GM18870 (cell line): ENCODE measurements around the gene DIRAS1.
"Not testable (repeated sequence)": the region's sequence is repeated elsewhere in the genome, so short reads cannot be mapped to it uniquely, and the experiment has no call there.

Experiments used
- ATAC-seq: cut with Tn5 transposase; IDR thresholded peaks from one replicate; pipeline ENCODE4 v1.9.1; 2021; ENCODE audit warnings: moderate library complexity; ENCODE audit not compliant: unreplicated experiment

DIRAS1 gene

DNA sequence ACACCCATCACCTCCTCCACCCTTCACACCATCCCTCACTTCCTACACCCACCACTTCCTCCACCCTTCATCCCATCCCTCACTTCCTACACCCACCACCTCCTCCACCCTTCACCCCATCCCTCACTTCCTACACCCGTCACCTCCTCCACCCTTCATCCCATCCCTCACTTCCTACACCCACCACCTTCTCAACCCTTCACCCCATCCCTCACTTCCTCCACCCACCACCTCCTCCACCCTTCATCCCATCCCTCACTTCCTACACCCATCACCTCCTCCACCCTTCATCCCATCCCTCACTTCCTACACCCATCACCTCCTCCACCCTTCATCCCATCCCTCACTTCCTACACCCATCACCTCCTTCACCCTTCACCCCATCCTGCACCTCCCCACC lies 7.1 kb downstream of the DIRAS1 start:
- ATAC-seq = not testable (repeated sequence)

DNA sequence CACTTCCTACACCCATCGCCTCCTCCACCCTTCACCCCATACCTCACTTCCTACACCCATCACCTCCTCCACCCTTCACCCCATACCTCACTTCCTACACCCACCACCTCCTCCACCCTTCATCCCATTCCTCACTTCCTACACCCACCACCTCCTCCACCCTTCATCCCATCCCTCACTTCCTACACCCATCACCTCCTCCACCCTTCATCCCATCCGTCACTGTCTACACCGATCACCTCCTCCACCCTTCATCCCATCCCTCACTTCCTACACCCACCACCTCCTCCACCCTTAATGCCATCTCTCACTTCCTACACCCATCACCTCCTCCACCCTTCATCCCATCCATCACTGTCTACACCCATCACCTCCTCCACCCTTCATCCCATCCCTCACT lies 8.0 kb downstream of the DIRAS1 start:
- not testable (repeated sequence) for ATAC-seq

DNA sequence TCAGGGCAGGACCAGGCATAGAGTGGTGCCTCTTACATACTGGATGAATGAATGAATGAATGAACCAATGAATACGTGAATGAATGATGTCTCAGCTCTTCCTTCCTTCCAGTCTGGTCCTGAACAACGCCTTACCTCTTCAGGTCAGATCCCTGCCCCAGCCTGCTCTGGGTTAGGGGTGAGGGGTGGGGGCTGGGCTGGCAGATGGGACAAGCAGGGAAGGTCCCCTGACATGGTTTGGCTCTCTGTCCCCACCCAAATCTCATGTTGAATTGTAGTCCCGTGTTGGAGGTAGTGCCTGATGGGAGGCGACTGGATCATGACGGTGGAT lies 9.3 kb downstream of the DIRAS1 start:
- no peak for ATAC-seq

DNA sequence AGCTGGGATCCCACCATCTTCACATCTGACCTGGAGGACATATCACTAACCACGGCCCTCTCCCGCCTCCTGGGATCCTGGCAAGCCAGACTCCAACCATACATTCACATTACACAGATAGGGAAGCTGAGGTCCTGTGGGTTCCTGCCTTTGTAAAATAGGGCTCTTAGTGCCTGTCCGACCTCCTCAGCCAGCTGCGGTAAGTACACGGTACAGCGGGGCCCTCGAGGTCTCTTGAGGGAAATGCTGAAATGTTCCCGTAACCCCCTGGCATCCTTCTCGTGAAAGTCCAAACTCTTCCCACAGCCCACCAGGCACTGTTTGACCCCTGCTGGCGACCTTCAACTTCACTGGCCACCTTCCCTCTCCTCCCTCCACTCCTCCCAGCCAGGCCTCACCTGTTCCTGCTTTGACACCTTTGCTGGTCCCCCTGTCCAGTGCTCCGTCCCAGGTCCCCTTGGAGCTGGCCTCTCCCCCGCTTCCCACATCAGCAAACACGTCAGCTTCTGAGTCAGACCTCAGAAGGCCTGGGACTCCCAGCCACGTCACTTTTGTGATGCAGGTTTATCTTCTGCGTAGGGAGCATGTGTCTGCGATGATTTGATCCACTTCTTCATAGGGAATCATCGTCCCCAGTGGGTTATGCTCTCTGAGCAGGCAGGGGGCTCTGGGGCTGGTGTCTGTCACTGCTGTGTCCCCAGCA lies 9.8 kb downstream of the DIRAS1 start:
- ATAC-seq = no peak

DNA sequence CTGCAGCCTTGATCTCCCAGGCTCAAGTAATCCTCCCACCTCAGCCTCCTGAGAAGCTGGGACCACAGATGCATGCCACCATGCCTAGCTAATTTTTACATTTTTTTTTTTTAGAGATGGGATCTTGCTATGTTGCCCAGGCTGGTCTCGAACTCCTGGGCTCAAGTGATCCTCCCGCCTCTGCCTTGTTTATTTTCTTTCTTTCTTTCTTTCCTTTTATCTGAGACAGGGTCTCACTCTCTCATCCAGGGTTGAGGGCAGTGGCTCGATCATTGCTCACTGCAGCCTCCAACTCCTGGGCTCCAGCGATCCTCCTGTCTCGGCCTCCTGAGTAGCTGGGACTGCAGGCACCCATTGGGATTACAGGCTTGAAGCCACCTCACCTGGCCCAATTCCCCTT lies 14.9 kb downstream of the DIRAS1 start:
- no peak for ATAC-seq

DNA sequence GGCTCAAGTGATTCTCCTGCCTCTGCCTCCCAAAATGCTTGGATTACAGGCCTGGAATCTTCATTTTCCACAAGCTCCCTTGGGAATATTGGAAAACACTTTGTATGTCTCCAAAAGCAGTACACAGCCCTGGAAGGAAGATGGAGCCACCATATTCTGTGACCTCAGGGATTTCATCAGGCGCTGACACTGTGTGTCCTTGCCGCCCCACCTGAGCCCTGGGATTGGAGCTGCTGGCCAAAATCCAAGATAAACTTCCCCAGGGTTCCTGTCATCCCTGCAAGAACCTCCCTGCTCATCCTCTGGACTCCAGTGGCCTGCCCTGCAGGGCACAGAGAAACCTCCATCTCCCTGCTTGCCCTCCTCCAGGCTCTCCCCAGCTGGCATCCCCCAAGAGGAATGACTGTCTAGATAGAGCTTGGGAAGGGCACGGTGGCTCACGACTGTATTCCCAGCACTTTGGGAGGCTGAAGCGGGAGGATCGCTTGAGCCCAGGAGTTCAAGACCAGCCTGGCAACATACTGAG lies 17.4 kb downstream of the DIRAS1 start:
- ATAC-seq = no peak

DNA sequence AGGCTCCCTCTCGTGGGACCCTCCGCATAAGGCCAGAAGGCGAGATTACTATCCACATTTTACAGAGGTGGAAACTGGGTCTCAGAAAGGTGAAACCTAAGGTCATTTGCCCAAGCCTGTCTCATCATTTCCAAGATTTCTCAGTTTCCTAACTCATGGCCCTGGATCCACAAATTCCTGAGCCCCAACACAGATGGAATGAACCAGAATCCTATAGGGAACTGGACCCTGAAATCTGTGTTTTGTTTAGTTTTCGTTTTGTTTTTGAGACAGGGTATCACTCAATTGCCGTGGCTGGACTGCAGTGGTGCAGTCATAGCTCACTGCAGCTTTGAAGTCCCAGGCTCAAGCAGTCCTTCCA lies 18.1 kb downstream of the DIRAS1 start:
- ATAC-seq = no peak

DNA sequence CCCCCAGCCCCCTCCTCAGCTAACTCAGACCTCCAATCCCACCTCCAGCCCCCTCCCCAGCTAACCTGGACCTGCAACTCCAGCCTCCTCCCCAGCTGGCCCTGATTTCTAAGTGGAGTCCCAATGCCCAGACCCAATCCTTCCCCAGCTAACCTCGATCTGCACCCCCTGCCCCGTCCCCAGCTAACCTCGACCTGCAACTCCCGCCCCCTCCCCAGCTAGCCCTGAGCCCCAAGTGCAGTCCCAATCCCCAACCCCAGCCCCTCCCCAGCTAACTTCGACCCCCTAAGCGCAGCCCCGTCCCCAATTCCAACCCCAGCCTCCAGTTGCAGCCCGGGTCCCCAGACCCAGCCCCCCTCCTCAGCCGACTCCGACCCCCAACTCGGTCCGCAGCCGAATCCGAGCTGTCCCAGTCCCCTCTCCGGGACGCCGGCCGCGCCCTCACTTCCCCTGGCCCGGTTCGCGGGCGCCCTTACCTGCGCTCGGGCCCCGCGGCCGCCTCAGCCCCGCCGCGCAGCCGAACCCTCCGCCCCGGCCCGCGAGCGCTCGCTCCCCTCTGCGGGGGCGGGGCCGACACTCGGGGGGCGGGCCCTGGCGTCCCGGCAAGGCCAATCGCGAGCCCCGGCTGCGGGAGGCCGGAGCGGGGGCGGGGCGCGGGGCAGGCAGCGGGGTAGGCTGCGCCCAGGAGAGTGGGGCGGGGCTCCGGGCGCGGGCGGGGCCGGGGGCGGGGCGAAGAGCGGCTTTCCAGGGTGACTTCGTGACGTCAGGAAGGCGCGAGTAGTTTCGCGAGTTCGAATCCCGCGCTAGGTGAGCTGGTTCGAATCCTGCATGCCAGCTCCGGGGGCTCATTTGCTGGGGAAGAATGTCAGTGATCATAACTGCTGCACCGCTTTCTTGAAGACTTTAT lies 18.7 kb downstream of the DIRAS1 start, which contains the start of gene GNG7:
Gene GNG7, minus strand, starts transcription at position 525 of the 907 bp plus-strand sequence. CDS start 182,006 bp downstream, outside the sequence.
- no peak for ATAC-seq

DNA sequence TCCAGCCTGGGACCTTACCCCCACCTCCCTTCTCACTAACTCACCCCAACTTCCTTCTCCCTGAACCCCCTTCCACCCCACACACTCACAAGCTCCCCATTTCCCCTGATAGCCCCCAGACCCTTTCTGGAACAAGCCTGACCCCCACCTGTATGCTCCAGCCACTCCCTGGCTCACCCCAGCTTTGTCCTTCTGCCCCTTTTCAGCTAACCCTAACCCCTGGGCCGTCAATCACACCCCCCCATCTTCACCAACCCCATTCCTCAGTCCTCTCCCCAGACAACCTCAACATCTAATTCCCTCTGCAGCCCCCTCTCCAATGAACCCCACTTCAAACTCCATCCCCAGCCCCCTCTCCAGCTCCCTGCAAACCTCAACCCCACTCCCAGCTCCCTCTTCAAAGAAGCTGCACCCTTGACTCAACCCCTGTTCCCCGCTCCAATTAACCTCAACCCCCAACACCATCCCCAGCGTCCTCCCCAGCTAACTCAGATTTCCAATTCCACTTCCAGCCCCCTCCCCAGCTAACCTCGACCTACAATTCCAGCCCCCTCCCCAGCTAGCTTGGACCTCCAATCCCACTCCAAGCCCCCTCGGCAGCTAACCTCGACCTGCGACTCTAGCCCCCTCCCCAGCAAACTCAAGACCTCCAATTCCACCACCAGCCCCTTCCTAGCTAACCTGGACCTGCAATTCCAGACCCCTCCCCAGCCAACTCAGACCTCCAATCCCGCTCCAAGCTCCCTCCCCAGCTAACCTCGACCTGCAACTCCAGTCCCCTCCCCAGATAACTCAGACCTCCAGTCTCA lies 19.6 kb downstream of the DIRAS1 start:
- no peak for ATAC-seq

DNA sequence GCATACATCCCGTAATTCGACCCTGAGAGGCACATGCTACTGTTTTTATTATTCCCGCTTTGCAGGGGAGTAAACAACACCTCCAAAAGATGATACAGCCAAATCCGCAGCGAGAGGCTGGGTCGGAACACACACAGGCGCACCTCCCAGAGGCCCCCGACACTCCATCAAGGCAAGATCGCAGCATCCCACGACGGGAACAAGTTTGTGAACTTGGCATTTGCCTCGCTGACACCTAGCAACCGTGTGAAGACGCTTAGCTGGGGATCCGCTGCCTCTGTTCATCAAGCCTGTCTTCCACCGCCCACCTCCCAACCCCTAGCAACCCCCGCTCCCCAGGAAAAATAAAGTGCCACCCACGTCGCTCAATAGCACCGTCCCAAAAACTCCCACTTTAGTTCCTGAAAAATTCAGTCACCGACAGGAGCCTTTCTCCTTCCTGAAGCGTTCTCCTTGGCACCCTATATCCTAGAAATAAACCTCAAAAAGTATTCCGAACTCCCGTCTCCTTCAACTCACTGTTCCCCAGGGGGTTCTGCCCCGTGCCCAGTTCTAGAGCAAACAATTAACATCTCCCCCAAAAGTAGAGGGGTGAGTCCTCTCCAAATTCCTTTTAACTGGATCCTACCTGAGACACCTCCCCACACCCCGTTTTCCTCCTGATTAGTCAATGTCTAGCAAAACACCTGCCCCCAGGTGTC lies 20.4 kb downstream of the DIRAS1 start:
- ATAC-seq = no peak

DNA sequence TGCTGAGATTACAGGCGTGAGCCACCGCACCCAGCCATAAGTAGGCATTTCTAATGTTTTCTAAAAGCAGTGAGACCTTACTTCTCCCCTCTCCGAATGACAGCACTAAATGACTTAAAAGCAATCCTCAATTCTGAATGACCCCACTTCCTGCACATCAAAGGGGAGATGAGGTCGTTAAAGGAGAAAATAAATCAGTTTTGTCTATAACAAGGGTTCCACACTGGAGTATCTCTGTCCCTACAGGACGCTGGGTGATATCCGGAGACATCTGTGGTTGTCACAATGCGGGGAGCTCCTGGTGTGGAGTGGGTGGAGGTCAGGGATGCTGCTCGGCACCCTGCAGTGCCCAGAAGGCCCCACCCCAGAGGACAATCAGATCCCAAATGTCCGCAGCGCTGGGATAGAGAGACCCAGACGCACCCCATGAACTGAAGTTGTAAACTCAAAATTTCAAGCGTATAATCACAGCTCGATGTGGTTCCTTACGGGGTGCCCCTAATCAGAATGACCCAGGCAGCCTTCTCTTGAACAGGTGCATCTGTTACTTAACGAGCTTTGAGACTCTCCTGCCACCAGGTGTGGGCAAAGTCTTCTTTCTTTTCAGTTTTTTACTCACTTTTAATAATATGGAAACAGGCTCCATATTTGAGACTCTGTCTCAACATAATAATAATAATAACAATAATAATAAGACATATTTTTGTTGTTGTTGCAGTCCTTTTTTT lies 21.6 kb downstream of the DIRAS1 start:
- ATAC-seq = no peak

DNA sequence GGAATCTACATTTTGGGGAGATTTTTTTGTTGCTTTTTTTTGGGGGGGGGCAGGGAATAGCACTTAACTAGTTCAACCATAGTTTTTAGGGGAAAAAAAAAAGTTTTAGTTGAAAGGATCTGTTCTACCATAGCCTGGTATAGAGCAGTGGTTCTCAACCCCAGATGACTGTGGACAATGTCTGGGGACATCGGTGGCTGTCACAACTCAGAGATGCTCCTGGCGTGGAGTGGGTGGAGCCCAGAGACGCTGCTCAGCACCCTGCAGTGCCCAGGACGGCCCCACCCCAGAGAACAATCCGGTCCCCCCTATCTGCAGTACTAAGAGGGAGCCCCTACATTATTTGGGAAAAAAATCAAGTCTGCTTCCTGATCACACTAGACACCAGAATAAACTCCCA lies 27.0 kb downstream of the DIRAS1 start:
- no peak for ATAC-seq

DNA sequence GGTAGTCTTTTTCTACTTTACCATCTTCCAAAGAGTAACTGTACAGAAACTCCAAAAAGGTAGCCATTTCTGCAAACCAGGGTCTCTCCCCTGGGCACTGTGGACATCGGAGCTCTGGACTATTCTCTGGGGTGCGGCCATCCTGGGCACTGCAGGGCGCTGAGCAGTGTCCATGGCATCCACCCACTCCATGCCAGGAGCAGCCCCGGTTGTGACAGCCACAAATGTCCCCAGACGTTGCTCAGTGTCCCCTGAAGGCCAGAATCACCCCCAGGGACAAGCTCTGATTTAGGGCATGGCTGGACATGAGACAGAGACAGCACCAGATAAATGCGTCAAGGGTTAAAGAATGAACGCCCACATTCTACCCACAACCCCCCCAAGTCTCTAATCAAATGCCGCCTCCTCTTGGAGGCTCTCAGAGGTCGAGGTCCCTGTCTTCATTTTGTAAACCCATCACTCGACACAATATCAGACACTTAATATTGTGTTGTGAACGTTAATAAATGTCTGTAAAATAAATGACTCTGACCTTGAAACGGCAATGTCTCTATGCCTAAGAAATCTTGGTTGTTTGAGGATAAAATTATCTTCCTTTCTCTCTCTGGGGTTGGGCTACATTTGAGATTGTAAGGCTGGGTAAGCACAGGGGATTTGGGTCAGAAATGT lies 27.5 kb downstream of the DIRAS1 start:
- ATAC-seq = no peak

DNA sequence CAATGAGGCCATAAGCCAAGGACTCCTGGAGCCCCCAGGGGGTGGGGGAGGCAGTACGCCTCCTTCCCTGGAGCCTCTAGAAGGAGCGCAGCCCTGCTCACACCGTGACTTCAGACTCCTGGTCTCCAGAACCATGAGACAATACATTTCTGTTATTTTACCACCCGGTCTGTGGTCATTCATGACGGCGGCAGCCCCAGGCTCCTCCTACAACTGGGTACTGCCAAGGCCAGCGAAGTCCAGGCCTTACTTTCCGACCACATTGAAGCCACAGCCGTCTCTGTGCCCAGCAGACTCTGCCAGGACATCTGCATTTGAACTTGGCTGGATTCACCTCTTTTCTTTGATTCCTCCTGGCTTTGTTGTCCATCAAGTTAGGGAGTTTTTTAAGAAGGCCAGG lies 29.2 kb downstream of the DIRAS1 start:
- no peak for ATAC-seq

DNA sequence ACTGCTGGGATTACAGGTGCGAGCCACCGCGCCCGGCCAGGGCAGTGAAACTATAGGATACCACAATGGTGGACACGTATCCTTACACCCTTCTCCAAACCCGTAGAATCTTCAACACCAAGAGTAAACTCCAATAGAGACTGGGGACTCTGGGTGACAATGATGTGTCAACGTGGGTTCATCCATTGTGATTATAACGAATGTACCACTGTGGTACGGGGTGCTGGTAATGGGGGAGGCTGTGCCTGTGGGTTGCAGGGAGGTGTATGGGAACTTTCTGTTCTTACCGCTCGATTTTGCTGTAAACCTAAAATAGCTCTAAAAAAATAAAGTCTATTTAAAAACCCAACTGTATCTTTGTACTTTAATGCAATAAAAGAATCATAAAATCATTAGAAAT lies 30.3 kb downstream of the DIRAS1 start:
- ATAC-seq = no peak

DNA sequence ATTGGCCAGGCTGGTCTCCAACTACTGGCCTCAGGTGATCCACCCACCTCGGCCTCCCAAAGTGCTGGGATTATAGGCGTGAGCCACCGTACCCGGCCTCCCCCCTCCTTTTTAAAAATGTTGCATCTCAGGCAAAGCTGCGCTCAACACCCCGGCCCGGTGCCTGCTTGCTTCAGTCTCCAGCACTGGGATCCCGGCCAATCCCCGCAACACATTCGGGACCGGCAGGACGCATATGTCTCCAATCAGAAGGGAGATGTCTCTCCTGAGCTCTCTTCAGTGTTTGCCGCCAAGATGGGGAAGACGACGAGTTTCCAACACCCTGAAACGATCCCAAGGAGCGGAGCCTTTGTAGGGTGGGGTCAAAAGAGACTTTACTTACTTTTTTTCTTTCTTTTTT lies 34.8 kb downstream of the DIRAS1 start:
- ATAC-seq = no peak

DNA sequence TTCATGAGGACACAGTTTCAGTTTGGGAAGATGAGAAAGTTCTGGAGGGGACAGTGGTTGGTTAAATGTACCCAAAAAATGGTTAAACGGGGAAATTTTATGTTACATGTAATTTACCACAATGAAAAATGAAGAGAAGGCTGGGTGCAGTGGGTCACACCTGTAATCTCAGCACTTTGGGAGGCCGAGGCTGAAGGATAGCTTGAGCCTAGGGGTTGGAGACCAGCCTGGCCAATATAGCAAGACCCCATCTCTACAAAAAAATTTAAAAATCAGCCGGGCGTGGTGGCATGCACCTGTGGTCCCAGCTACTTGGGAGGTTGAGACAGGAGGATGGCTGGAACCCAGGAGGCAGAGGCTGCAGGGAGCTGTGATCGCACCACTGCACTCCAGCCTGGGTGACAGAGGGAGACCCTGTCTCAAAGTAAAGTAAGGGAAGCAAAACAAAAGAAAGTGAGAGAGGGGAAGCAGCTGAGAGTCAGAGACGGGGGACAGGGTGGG lies 35.9 kb downstream of the DIRAS1 start:
- no peak for ATAC-seq

DNA sequence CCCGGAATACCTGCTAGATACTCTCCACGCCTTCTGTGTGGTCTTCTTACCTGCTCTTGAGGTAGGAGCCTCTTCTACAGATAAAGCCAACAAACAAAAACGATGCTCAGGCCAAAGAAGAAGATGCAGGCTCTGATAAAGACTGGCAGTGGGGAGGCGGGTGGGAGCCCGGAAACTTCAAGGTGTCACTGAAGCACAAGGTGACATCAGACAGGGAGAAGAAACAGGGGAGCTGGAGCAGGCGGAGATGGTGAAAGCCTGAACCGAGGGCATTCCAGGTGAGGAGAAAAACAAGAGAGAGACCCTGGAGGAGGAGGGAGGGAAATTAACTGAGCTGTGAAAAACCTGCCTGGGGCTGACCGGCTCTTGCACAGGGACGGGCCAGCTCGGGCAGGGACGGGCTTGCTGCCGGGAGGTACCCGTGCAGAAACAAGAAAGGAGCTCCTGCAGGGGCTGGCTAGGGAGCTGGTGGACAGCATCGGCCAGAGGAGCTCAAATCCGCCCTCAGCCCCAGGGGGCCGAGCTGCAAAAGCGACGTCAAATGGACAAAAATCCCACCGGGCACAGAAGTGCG lies 37.7 kb downstream of the DIRAS1 start:
- ATAC-seq = no peak

DNA sequence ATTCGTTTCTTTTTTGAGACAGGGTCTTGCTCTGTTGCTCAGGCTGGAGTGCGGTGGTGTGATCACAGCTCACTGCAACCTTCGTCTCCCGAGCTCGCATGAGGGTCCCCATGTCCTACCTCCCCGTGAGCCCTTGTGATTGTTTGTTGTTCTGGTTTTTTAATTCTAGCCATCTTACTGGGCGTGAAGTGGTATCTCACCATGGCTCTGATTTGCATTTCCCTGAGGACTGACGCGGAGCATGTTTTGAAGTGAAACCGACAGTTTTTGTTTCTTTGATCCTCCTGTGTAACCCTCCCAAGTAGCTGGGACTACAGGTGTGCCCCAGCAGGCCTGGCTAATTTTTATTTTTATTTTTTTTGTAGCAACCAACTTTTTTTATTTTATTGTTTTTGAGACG lies 40.4 kb downstream of the DIRAS1 start:
- no peak for ATAC-seq
